Measurements from ENCODE around the gene RANBP3L.

GRCh38 chr5:36244076-36244475 lies 57.6 kb downstream of the RANBP3L start:
- TF ChIP-seq CTCF (IDR thresholded peaks at IDR 0.05; ENCODE audit: poor library complexity, severe bottlenecking) = no peak
- no peak for TF ChIP-seq EZH2 (IDR thresholded peaks at IDR 0.05; ENCODE audit: borderline replicate concordance, insufficient read depth, low read length, poor library complexity, severe bottlenecking)
